Peyer's patch (tissue), 4 donors: ENCODE results near the gene ISLR. TPM values are rescaled to one million over a fixed set of nuclear protein-coding genes. Genes with fewer than 3 reads are reported as not detected.

Experiments used
- DNase-seq, 3 donors: peaks; one replicate each; pipeline ENCODE4 v3.0.0-alpha.2; 2017 to 2019
- H3K27ac ChIP-seq, 4 donors: fragments of 200-600 bp; sonication (generic); one replicate each; pipeline ENCODE4 v1.5.1; 2016 to 2019
- H3K27me3 ChIP-seq, 2 donors: fragments of 200-600 bp; sonication (generic); one replicate each; pipeline ENCODE4 v1.5.1; 2019
- H3K36me3 ChIP-seq, 3 donors: fragments of 200-600 bp; sonication (generic); one replicate each; pipeline ENCODE4 v1.5.1; 2016 to 2019
- H3K4me1 ChIP-seq, 4 donors: fragments of 200-600 bp; sonication (generic); one replicate each; pipeline ENCODE4 v1.5.1; 2016 to 2019
- H3K4me3 ChIP-seq, 4 donors: fragments of 200-600 bp; sonication (generic); 1 replicate in 3 of 4; 2 replicates in 1 of 4; pipeline ENCODE4 v1.5.1; 2016 to 2019; ENCODE audit warnings: mild to moderate bottlenecking in 1 of 4
- H3K9me3 ChIP-seq, 4 donors: fragments of 200-600 bp; sonication (generic); one replicate each; pipeline ENCODE4 v1.5.1; 2016 to 2019; ENCODE audit warnings: mild to moderate bottlenecking in 1 of 4
- CTCF ChIP-seq, 6 experiments: fragments of 450-650 bp in 4 of 6; fragments of 200-600 bp in 2 of 6; sonication (generic) in 1 of 6; IDR thresholded peaks; one replicate each; pipeline ENCODE4 v1.5.1; 2017 to 2019; ENCODE audit warnings: antibody characterized with exemption in 6 of 6, mild to moderate bottlenecking in 3 of 6, moderate library complexity in 1 of 6
- POLR2A ChIP-seq, 2 donors: fragments of 450-650 bp; IDR thresholded peaks; one replicate each; pipeline ENCODE4 v1.5.1; 2017; ENCODE audit warnings: antibody characterized with exemption in 2 of 2, mild to moderate bottlenecking in 2 of 2, moderate library complexity in 2 of 2
- total RNA-seq, 4 donors: library from RNA; depleted of rRNA; stranded (reverse); fragments of >200 nt; gene quantifications; one replicate each; pipeline ENCODE4 v1.1.0, GENCODE V29; 2016

The ISLR gene
- total RNA-seq, 4 donors from 2014 or later, result 6.3 to 22.8 (median 17.5) TPM

GRCh38 chr15:74211656-74212055 is 38.1 kb downstream of the ISLR start:
- DNase-seq, result no peak
- Histone ChIP-seq H3K27ac (no peak overlapping the region), H3K36me3 (no peaks in the 10 kb centered on the region), H3K27me3 (no peaks in the 10 kb centered on the region), H3K4me3 (no peak overlapping the region), H3K9me3 (no peaks in the 10 kb centered on the region), H3K4me1 (no peaks in the 10 kb centered on the region)
- TF ChIP-seq CTCF (IDR thresholded peaks at IDR 0.05) (no peak), POLR2A (IDR thresholded peaks at IDR 0.05) (no peak)

- TF ChIP-seq POLR2A (IDR thresholded peaks at IDR 0.05) (no peak), CTCF (IDR thresholded peaks at IDR 0.05) (no peak)
- Histone ChIP-seq H3K27me3 (no peaks in the 10 kb centered on the region), H3K4me3 (no peak overlapping the region), H3K36me3 (no peaks in the 10 kb centered on the region), H3K9me3 (no peaks in the 10 kb centered on the region), H3K27ac (no peak overlapping the region), H3K4me1 (no peaks in the 10 kb centered on the region)
- DNase-seq, result no peak
Measured at GRCh38 chr15:74212494-74212893, 39.0 kb downstream of the ISLR start.

GRCh38 chr15:74213858-74214284 is 40.4 kb downstream of the ISLR start:
- no peaks in the 10 kb centered on the region for H3K36me3 ChIP-seq
- no peak overlapping the region for H3K27ac ChIP-seq
- H3K9me3 ChIP-seq, result no peaks in the 10 kb centered on the region
- H3K4me3 ChIP-seq, result no peak overlapping the region
- H3K27me3 ChIP-seq, result no peaks in the 10 kb centered on the region
- no peaks in the 10 kb centered on the region for H3K4me1 ChIP-seq
- DNase-seq, result no peak
- TF ChIP-seq POLR2A (IDR thresholded peaks at IDR 0.05) (no peak), CTCF (IDR thresholded peaks at IDR 0.05) (no peak)

GRCh38 chr15:74214324-74215021 is 41.0 kb downstream of the ISLR start:
- Histone ChIP-seq H3K4me1 (no peaks in the 10 kb centered on the region), H3K4me3 (no peak overlapping the region), H3K27me3 (no peaks in the 10 kb centered on the region), H3K36me3 (no peaks in the 10 kb centered on the region), H3K27ac (no peak overlapping the region), H3K9me3 (no peaks in the 10 kb centered on the region)
- TF ChIP-seq CTCF (IDR thresholded peaks at IDR 0.05) (no peak), POLR2A (IDR thresholded peaks at IDR 0.05) (no peak)
- DNase-seq, result no peak

GRCh38 chr15:74215958-74216357 is 42.4 kb downstream of the ISLR start:
- DNase-seq, result no peak
- no peaks in the 10 kb centered on the region for H3K27me3 ChIP-seq
- no peak overlapping the region for H3K27ac ChIP-seq
- TF ChIP-seq POLR2A (IDR thresholded peaks at IDR 0.05) (no peak), CTCF (IDR thresholded peaks at IDR 0.05) (no peak)
- H3K9me3 ChIP-seq, result no peaks in the 10 kb centered on the region
- H3K4me1 ChIP-seq, result no peaks in the 10 kb centered on the region
- H3K36me3 ChIP-seq, result no peaks in the 10 kb centered on the region
- no peak overlapping the region for H3K4me3 ChIP-seq
